Activated CD8-positive, alpha-beta memory T cell treated with anti-CD3 and anti-CD28 coated beads for 48 hours (primary cell): ENCODE data around the gene TIGIT.

Experiments
- DNase-seq, 3 experiments: peaks; one replicate each; pipeline ENCODE4 v3.0.0-alpha.2; 2020; ENCODE audit warnings: low read depth in 2 of 3, low spot score in 2 of 3

Gene TIGIT

GRCh38 chr3:114310695-114311094 lies 16.9 kb downstream of the TIGIT start:
- DNase-seq, result no peak

DNA sequence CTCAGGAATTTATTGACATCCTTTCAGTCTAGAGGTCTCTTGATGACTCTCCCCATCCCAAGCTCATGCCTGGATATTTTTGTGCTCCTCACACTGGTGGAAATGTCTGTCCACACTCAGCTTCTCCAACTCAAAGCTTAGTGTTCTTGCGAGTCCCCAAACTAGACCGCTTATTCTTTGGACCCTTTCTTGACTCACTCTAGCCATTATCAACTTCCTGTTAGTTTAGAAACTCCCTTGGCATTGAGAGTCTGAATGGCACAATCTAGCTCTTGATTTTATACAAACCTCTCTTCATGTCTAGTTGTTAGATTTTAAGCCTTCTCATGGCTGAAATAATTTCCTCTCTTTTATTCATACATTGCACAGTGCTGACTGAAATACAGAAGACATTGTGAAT lies 19.6 kb downstream of the TIGIT start:
- no peak for DNase-seq

DNA sequence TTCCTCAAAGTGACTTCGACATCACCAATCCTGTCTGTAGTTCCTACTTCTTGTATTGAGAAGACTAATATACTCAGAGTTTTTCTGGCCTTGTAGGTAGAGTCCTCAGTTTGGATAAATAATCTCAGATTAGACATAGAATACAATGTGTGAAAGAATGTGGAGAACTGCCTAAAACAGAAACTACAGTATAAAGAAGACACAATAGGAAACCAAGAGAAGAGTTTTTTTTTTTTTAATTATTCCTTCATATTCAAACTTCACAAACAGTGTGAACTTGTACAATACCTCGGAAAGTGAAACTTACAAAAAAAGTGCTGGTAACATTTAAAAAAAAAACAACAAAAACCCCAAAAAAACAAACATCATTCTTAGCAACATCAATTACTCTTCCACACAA lies 20.5 kb downstream of the TIGIT start:
- no peak for DNase-seq

- no peak for DNase-seq
These were observed 24.5 kb downstream of the TIGIT start for GRCh38 chr3:114318295-114318694.

DNA sequence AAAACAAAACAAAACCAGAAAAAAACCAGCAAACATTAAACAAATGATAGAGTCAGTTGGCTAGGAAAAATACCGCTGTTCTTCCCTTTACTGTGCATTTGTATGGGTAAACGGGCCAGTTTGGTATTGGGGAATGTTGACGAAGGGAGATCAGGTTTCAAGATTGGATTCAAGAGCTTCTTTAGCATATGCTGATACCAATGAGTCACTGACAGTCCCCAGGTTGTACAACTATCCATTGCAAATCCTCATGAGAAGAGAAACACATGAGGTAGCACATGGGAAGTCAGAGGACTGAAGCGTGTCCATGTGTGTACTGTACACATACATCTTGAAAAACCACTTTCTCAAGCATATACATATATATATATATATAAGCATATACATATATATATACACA lies 25.6 kb downstream of the TIGIT start:
- DNase-seq, result no peak

- no peak for DNase-seq
These were observed 26.4 kb downstream of the TIGIT start for GRCh38 chr3:114320246-114320645.

DNA sequence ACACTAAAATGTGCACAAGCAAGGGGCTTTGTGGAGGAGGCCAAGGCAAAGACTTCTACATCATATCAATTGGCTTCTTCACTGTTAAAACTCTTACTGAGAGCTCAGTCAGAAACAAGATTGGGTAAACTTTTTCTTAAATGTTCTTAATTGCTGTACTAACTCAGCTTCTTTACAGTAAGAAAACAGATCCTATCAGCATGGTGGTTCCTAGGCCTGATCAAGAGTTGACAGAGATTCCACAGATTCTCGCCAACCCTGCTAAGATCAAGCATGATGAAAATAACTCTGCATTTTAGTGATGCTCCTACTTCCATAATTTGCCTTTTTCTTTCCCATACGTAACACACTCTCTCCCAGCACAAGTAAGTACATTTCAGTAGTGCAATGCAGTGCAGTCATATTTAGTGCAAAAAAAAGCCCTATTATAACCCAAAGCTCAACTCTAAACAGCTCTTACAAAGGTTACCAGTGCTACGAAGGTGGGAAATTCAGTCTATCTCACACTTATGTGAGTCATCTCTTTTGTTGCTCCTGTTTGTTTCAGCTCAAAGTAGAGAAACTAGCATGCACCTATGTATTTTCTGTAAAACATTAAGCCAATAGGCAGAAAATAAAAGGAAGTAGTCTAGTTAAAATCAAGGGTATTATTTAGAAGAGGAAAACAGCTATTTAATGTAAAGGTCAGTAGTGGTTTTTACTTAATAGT lies 29.9 kb downstream of the TIGIT start:
- no peak for DNase-seq

DNA sequence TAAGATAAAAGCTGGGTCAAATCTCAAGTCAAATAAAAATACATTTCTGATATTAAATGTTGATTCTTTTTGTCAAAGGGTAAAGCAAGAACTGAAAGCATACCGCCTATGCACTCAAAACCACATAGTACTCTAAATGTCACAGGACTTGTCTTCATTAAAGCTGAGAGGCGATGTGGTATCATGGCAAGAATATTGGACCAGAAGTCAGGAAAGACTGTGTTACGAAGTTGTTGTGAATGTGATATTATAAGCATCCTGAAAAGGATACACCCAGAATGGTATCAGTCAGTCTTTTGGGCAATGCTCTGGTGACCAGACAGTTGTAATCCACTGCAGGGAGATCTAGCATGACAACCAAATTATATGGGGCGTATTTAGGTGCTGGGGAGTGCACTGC lies 33.8 kb downstream of the TIGIT start:
- no peak for DNase-seq

DNA sequence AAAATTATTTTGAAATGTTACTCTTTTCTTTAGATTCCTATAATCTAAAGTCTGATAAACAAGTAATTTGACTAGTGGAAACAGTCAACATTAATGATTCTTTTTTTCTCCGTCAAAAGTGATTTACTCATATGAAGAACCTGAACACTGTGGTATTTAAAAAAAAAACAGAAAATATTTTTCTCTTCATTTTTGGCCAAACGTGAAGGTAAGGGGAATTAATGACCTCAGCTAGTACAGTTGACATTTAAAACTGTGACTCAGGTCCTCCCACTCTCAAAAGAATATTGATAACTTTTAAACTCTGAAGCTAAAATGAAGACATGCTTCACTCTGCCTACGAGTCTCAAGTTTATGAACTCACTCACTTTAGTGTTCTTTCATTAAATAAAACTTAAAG lies 34.5 kb downstream of the TIGIT start:
- DNase-seq, result no peak

- DNase-seq, result no peak
These were observed 36.0 kb downstream of the TIGIT start for GRCh38 chr3:114329823-114330222.

DNA sequence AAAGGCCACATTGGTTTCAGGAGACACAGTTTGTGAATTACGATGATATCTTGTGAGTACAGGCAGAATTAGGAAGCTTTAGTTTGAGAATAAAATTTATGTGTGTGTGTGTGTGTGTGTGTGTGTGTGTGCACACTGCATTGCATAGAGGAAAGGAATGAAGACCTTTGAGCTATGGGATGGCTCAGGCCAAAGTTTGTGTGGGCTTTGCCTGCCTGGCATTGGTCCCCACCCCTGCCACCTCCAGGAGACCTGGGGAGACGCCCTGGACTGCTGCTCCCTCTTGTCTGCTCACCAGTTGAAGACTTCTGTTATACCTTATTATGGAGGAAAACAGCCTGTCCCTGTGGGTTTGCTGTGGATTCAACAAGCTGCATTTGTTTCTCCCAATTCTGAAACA lies 37.2 kb downstream of the TIGIT start:
- DNase-seq, result no peak

DNA sequence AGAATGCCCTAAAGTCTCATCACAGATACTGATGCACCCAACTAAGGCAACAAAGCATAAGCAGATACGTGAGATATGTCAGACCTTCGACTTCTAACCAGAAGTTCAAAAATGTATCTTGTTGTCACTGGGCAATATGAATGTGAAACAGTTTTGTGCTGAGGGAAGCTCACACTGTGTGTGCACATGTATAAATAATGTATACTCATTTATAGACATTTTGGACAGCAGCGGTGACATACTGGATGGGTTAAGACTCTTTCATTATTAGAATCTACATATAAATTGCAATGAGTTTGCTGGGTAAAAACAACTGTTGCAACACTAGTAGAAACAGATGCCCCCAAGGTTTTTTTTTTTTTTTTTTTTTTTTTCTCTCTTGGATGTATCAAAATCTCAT lies 37.9 kb downstream of the TIGIT start:
- no peak for DNase-seq

DNA sequence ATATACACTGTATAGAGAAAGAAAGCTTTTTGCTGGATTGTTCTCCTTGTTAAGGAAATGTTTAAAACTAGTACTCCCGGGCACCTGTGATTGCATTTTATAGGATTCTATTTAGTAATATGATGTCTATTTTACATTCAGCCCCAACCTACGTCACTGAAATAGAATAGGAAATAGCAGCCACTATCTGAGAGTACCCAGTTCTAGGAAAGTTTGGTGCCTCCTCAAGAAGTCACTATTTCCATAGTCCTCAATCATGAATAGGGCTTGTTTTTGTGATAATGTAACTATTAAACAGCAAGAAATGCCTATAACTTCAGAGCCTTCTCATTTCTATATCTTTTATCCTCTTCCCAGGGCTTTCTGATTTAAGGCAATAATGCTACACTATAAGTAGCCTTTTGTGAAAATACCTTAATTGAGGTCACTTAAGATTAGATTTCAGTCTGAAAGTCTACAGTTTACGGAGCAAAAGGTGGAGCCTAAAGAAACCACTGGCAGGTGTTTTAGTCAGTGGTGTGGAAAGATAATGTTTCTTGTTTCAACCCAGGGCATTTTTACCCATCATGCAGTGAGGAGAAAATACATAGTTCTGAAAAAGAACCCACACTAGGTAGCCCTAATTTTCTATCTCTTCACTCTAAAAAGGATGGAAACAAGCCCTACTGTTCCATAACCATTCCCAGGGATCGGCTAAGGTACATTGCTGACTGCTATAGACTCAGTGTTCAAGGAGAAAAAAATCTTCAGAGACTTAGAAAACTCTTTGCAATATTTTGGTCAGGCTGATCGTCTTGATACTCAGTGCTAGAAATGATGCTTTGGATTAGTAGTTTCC lies 38.7 kb downstream of the TIGIT start:
- DNase-seq, result no peak

DNA sequence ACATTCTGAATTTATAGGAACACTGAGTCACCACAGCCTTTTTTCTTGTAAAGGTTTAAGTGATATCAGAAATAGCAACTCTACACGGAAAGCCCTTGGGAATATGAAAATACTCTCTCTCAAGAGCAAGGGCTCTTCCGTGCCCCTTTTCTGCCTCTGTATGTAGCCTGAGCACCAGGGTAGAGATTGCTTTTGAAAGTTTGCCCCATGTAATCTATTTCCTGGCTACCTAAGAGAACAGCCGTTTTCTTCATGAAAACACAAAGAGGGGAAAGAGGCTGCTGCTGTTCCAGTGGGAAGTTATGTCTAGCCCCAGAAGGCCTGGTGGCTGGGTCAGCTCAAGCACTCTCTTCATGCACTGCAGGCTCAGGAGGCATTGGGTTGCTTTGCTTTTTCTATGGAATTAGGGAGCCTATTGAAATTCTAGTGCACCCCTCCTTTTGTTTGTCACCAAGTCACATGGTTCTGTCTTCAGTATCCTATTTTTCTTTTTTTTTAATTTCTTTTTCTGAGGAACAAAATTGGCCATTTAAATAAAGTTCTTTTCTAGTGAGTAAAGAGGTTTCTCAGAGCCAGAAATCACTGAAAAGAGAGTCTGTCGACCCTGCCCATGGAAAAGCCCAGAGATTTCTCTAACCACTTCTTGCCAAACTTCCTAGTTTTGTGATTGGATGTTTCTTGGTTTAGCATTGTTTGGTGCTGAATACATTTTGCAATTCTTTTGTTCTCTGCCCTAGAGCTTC lies 39.5 kb downstream of the TIGIT start:
- DNase-seq, result no peak

- DNase-seq, result no peak
These were observed 40.1 kb downstream of the TIGIT start for GRCh38 chr3:114333923-114334240.

- DNase-seq, result no peak
These were observed 42.4 kb downstream of the TIGIT start for GRCh38 chr3:114336122-114336697.

DNA sequence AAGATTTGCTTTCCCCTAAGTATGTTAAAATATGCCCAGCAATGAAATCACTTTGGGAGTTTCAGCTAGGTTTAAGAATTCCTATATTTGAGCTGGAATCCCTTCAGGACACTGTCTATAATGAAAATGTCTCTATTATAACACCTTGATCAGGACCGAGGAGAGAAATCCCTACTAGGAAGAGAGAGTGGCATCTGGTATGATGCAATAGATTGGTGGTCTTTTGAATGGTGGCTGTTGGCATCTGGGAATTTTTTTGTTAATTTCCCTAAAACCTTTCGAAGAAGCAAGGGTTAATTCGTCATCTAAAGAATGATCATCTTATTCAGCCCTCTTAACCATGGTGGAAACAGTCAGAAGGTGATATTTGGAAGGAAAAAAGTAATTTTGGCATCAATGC lies 43.0 kb downstream of the TIGIT start:
- no peak for DNase-seq

- no peak for DNase-seq
These were observed 45.0 kb downstream of the TIGIT start for GRCh38 chr3:114338651-114339357.

- DNase-seq, result no peak
These were observed 50.7 kb downstream of the TIGIT start for GRCh38 chr3:114344492-114344891.

- DNase-seq, result no peak
These were observed 56.4 kb downstream of the TIGIT start for GRCh38 chr3:114350271-114350670.

DNA sequence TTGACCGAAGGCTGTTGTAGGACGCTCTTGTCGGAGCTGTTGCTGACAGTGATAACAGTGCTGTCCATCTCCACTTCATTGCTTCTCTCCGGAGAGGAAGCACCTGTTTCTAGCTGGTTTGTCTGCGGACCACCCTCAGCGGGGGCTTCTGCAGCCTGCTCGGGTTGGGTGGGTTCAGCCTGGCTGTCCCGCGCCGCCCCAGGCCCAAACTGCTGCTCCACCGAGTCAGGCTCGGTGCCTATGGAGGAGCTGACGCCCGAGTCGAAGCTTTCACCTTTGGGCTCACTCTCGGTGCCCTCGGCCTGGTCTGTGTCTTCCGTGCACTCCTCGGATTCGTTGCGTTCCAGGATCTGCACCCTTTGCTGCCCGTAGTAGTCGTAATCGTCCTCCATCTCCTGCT lies 56.9 kb downstream of the TIGIT start:
- no peak for DNase-seq
